NCI-H2029 (cell line): Measurements from ENCODE around the gene WDR83.
A peak's percentile ranks its signal among the peaks of the same experiment; 100 is the strongest.
"Not testable (repeated sequence)": the region's sequence is repeated elsewhere in the genome, so short reads cannot be mapped to it uniquely, and the experiment has no call there.

ENCODE experiments used
- DNase-seq: peaks from one replicate; lab custom pipeline; 2025; lab: John Stamatoyannopoulos, UW

Gene WDR83, protein sequence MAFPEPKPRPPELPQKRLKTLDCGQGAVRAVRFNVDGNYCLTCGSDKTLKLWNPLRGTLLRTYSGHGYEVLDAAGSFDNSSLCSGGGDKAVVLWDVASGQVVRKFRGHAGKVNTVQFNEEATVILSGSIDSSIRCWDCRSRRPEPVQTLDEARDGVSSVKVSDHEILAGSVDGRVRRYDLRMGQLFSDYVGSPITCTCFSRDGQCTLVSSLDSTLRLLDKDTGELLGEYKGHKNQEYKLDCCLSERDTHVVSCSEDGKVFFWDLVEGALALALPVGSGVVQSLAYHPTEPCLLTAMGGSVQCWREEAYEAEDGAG

DNA sequence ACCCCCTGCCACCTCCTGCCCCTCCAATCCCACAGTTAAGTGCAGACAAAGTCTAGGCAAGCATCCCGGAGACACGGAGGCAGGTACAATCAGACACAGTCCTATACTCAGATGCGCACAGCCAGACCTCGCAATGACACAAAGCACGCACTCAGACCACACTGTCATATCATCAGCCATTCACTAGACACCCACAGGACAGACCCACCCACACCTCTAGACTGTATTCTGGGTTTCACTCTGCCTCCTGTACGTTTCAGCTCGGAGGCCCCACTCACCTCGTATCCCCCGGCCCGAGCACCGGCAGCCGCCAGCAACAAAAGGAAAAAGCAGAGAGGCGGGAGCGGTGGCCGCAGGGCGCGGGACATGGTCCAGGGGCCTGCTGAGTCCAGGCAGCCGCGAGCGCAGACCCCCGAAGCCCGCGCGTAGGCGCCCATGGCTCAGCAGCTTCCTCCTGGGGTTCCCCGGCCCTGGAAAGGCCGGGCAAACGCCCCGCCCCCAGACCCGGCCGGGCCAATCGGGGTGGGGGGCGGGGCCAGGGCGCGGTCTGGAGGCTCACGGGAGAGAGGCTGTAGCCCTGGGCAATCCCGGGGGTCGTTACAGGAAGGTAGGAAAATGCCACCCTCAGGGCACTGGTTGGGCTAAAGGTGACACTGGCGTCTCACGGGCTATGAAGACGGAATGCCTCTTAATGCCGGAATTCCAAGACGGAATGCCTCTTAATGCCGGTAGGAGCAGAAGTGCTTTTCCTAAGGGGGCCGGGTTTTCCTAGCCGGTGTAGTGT, at the start of gene WDR83, which contains the start of gene MAN2B1:
WDR83 (plus strand) TSS at position 543 of the 784 bp plus-strand sequence. CDS start 2,984 bp downstream, outside the sequence.
MAN2B1 (minus strand) TSS at position 478 of the 784 bp plus-strand sequence; CDS start at position 437, 41 bp downstream.
- DNase-seq: peak; percentile 43

DNA sequence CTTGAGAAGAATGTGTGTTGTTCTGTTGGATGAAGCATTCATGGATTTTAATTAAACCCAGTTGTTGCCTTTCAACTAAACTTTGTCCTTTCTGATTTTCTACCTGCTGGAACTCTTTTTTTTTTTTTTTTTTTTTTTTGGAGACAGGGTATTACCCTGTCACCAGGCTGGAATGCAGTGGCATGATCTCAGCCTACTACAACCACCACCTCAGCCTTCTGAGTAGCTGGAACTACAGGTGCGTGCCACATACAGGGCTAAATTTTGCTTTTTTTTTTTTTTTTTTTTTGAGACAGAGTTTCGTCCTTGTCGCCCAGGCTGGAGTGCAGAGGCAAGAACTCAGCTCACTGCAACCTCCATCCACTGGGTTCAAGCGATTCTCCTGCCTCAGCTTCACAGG, 49.0 kb upstream of the WDR83 start:
- no peak for DNase-seq

DNA sequence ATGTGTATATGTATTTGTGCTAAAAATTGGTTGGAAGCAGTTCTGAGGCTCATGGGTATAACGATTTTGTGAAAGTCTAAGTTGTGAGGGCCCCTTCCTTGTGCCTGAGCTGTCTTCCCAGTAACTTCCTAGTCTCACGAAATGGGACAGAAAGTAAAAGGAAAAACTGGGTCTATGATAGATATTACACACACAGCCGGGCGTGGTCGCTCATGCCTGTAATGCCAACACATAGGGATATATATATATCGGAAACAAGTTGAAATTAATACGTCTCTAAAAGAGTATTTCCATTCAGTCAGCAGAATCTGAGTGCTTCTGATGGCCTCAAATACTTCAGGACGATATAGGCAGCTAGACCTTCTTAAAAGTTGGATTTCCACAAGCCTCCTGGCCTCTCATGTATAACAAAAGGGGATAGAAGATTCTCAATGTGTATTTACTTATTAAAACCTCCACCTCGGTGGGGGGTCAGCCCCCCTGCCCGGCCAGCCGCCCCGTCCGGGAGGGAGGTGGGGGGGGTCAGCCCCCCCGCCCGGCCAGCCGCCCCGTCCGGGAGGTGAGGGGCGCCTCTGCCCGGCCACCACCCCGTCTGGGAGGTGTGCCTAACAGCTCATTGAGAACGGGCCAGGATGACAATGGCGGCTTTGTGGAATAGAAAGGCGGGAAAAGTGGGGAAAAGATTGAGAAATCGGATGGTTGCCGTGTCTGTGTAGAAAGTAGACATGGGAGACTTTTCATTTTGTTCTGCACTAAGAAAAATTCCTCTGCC, 45.2 kb upstream of the WDR83 start:
- not testable (repeated sequence) for DNase-seq

DNA sequence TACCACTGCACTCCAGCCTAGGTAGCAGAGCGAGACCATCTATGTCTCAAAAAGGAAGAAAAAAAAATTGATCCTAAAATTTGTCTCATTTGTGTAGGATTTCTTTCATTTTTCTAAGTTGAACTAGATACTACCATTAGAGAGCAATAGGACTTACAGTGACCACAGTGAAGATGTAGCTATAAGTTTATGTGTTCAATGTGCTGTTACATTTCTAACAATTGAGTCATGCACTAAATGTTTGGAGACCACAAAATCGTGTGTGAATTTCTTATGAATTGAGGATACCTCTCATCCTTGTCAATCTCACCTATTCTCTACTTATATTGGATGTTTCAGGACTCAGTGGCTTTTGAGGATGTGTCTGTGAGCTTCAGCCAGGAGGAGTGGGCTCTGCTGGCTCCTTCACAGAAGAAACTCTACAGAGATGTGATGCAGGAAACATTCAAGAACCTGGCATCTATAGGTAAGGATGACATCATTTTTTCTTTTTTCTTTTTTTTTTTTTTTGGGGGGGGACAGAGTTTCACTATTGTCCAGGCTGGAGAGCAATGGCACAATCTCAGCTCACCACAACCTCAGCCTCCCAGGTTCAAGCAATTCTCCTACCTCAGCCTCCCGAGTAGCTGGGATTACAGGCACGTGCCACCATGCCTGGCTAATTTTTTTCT, 43.1 kb upstream of the WDR83 start:
- DNase-seq: no peak

DNA sequence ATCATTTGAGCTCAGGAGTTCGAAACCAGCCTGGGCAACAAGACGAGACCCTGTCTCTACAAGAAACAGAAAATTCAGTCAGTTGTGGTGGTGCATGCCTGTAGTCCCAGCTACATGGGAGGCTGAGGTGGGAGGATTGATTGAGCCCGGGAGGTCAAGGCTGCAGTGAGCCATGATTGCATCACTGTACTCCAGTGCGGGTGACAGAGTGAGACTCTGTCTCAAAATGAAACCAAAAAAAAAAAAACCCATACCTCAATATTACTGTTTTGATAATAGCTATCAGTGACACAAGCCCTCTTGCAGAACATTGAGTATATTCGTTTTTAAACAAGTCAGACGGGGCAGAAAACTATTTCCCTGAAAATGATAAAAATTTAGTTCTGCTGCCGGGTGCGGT, 39.6 kb upstream of the WDR83 start:
- no peak for DNase-seq

DNA sequence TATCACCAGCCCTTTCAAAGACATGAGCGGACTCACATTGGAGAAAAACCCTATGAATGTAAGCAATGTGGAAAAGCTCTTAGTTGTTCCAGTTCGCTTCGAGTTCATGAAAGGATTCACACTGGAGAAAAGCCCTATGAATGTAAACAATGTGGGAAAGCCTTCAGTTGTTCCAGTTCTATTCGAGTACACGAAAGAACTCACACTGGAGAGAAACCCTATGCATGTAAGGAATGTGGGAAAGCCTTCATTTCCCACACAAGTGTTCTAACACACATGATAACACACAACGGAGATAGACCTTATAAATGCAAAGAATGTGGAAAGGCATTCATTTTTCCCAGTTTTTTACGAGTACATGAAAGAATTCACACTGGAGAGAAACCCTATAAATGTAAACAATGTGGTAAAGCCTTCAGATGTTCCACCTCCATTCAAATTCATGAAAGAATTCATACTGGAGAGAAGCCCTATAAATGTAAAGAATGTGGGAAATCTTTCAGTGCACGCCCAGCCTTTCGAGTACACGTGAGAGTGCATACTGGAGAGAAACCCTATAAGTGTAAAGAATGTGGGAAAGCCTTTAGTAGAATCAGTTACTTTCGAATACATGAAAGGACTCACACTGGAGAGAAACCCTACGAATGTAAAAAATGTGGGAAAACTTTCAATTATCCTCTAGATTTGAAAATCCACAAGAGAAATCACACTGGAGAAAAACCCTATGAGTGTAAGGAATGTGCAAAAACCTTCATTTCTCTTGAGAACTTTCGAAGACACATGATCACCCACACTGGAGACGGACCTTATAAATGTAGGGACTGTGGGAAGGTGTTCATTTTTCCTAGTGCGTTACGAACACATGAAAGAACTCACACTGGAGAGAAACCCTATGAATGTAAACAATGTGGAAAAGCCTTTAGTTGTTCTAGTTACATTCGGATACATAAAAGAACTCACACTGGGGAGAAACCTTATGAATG, 38.3 kb upstream of the WDR83 start:
- DNase-seq: no peak

DNA sequence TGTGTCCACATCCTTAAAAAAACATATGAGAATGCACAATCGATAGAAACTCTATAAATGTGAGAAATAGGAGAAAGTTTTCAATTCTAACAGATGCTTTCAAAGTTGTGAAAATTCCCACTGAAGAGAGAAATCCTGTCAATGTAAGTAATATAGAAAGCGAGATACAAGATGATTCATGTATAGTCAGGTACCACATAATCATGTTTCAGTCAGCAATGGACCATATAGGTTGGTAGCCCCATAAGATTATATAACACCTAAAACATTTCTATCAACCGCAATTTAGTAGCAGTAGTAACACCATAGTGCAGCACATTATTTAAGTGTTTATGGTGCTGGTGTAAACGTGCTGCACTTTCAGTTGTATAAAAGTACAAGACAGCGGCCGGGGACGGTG, 37.4 kb upstream of the WDR83 start:
- DNase-seq: no peak

DNA sequence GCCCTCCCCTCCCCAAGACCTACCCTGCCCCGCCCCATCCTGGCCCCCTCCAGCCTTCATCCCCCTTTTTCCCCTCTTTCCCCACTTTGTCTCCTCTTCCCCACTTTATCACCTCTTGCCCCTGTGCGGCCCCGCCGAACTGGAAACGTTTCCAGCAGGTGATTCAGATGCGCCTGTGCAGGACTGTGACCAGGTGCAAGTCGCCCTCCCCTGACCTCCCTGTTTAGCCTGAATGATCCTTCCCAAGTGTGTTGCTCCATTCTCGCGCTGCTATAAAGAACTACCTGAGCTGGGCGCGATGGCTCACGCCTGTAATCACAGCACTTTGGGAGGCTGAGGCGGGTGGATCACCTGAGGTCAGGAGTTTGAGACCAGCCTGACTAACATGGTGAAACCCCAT, 30.0 kb upstream of the WDR83 start:
- DNase-seq: no peak

DNA sequence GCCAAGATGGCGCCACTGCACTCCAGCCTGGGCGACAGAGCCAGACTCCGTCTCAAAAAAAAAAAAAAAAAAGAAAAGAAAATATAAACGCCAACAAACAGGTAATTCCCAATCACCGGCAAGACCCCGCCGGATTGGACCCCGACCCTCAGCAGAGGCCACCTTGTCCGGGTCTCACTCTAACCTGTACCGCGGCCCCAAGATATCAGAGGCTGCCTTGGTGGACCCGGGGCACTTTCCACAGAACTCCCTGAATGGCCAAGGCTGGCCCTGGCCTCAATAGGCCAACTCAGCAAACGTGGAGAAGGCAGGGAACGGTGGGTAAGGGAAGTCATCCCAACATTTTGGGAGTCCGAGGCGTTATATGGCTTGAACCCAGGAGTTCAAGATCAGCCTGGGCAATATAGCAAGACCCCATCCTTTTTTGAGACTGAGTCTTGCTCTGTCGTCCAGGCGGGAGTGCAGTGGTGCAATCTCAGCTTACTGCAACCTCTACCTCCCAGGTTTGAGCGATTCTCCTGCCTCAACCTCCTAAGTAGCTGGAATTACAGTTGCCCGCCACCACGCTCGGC, 27.9 kb upstream of the WDR83 start:
- DNase-seq: no peak

DNA sequence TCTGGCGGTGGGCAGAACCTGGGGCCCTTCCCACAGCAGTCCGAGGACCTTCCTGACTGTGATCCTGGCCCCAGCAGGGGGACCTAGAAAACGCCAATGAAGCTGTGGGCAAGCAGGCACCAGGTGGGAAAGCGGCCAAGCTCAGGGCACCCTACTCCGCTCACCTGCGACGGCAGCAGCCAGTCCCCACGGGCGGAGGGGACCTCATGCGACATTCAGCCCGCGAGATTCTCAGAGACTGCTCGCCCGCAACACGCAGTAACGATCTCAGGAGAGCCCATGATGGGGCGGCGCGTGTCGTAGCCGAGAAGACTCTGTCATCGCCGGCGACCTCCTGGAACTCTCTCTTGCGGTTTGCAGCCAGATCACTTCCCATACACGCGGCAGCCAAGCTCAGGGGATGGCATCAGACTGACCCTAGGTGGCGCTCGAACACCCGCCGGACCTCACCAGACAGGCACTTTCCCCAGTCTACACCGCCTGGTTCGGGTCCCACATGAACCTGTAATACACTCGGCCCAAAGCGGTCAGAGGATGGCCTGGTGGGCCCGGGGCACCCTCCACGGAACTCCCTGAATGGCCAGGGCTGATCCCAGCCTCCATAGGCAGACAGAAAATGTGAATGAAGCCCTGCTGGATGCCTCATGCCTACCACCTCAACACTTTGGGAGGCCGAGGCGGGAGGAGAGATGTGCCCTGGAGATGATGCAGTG, 26.6 kb upstream of the WDR83 start:
- DNase-seq: peak; percentile 59

DNA sequence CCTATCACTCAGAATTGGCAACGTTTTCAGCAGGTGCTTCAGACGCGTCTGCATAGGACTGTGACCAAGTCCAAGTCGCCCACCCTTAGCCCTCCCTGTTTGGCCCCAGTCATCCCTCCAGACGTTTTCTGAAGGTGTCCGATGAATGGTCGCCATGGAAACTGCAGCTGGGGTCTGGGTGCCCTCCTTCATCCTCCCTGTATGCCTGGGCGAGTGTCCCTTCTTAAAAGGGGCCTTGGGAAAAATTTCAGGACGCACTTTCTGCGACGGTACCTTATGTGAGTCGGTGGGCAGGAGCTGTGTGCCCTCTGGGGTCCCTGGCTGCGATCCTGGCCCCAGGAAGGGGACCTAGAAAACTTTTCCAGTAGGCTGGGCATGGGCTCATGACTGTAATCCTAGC, 25.2 kb upstream of the WDR83 start:
- DNase-seq: no peak

DNA sequence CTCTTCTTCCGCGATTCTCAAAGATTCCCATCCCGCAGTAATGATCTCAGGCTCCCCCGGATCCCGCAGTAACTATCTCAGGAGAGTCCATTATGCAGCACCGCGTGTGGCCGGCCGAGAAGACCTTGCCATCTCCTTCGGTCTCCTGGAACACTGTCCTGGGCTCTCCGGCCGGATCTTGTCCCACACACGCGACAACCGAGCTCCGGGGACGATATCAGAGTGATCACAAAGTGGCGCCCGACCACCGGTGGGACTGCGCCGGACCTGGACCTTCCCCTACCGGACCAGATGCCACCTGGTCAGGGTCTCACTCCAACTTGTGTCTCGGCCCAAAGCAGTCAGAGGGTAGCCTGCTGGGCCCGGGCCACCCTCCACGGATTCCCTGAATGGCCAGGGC, 24.1 kb upstream of the WDR83 start:
- no peak for DNase-seq

DNA sequence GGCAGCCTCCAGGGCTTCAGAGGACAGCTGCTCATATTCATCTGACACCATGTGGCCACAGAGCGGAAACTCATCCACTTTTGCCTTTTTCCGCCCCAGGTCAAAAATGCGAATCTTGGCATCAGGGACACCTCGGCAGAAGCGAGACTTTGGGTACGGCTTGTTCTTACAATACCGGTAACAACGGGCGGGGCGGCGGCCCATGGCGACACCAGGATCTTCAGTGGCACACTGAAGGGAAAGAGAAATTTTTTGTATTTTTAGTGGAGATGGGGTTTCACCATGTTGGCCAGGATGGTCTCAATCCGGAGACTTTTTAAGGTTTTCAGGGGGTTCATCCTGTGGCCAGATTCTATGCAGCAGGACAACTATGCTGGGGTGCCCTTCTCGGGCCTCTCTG, 22.9 kb upstream of the WDR83 start:
- DNase-seq: not testable (repeated sequence)

DNA sequence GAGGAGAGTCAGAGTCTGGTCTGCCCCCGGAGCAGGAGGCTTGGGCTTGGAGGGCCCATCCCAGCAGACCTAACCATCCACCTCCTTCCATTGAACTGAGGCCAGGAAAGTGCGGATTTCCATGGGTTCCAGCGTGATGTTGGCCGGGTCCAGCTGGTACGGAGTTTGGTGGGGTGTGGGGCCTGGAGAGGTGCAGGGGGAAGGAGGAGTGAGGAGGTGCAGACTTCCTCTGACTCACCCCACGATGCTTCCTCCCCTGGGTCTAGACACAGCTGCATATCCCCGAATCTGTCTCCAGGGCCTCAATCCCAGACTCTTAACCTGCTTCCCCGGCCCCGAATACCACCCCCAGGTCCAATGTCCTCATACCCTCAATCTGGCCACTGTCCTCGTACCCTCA, 20.1 kb upstream of the WDR83 start:
- DNase-seq: no peak

DNA sequence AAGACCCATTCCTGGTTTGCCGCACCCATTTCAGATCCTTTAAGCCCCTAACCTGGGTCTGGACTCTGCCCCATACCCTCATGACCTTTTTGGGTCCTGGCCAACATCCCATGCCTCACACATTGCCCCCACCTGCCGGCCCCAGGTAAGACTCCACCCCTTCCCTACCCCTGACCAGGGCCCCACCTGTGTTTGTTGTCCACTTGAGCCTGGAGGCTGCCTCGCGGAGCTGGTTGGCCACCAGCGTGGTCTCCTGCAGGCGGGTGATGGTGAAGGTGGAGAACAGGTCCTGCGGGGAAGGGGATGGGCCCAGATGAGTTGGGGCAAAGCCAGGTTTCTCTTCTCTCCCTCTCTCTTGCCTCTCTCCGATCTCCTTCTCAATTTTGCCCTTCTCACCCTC, 19.6 kb upstream of the WDR83 start:
- DNase-seq: peak; percentile 50

DNA sequence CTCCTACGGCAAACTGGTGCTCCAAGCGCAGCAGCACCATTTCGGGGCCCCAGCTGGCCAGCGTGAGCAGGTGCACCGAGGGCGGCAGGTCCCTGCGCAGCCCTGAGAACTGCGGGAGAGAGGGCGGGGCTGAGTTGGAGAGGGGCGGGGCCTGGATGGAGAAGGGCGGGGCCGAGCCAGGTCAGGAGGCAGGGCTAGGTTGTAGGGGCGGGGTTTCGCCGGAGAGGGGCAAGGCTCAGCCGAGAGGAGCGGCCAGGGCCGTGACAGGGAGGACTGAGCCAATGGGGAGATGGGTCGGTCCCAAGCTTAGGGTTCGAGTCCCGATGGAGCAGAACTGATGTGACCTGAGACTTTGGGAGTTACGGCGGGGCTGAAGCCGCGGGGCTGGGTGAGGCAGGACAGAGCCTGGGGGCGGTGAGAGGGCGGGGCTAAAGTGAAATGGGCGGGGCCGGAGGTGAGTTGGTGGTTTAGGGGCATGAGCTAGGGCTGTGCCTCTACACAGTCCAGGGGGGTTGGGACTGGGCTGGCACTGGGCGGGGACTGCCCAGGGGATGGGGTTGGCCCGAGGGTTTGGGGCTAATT, 19.0 kb upstream of the WDR83 start:
- DNase-seq: peak; percentile 76

DNA sequence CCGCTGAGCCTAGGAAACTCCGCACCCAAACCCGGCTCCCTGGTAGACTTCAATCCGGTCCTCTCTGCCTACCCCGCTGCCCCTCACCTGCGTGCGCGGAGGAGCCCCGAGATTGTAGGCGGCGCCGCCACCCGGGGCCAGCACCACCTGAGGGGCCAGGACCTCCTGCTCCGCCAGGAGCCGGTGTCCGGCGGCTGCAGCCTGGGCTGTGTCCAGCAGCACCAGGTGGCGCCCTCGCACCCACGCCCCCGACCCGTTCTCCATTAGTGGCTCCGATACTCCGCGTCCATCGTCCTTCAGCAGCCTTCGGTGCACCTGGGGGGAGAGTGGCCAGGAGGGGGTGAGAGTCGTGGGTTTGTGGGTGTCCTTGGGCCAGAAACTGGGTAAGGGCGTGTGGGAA, 18.5 kb upstream of the WDR83 start:
- DNase-seq: no peak

DNA sequence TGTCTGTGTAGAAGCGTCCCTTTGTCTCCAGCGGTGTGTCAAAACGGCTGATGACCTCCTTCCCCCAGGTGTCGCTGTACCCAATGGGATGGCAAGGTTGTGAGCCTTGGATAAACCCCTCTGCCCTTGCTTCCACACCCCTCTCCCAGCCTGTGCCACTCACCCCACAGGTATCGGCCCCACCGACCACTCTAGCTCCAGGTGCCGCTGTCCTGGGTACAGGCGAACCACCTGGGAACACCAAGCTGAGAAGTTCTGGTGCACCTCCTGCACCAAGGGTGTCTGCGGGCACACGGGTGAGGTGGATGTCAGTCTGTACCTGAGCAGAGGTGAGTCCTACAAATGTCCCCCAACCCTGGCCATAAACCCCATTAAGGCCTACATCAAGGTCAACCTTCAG, 16.7 kb upstream of the WDR83 start:
- DNase-seq: no peak

DNA sequence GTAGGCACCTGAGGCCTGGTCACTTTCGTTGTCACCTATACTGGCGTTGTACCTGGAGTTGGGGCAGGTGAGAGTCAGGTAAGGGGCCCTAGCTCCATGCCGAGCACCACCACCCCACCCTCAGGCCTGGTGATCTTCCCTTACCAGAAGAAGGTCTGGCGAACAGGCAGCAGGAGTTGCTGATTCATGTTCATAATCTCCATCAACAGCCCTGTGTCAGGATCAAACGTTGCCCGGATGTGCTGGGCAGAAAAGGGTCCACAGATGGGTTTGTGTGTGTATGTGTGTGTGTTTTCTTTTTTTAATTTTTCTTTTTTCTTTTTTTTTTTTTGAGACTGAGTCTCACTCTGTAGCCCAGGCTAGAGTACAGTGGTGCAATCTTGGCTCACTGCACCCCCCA, 14.4 kb upstream of the WDR83 start:
- DNase-seq: no peak
